Mesendoderm (in vitro differentiated cells): Measurements from ENCODE around the gene DPCD.

ENCODE experiments used
- DNase-seq: peaks from one replicate; pipeline ENCODE4 v3.0.0; 2013
- H2AK5ac ChIP-seq: 2 replicates; pipeline ENCODE4 v1.6.1; 2013; ENCODE audit warnings: low read length, inconsistent platforms
- H2BK120ac ChIP-seq: 2 replicates; pipeline ENCODE4 v1.6.1; 2013; ENCODE audit warnings: low read depth, mild to moderate bottlenecking, low read length, moderate library complexity, mixed read lengths
- H2BK15ac ChIP-seq: replicated peaks from 2 replicates; pipeline ENCODE4 v1.6.1; 2013; ENCODE audit warnings: low read depth, mild to moderate bottlenecking, moderate library complexity
- H2BK5ac ChIP-seq: 2 replicates; pipeline ENCODE4 v1.6.1; 2013; ENCODE audit warnings: low read length, inconsistent platforms
- H3K18ac ChIP-seq: 2 replicates; pipeline ENCODE4 v1.6.1; 2013; ENCODE audit warnings: mild to moderate bottlenecking, low read length, mixed read lengths
- H3K23ac ChIP-seq: one replicate; pipeline ENCODE4 v1.6.1; 2013; ENCODE audit warnings: low read length
- H3K27ac ChIP-seq: 2 replicates; pipeline ENCODE4 v1.5.1; 2013; ENCODE audit warnings: low read depth, mild to moderate bottlenecking, inconsistent platforms, low read length, moderate library complexity
- H3K27me3 ChIP-seq: 2 replicates; pipeline ENCODE4 v1.6.1; 2013; ENCODE audit warnings: low read length, control low read depth, mild to moderate bottlenecking, inconsistent platforms; ENCODE audit not compliant: insufficient read depth, poor library complexity
- H3K36me3 ChIP-seq: 2 replicates; pipeline ENCODE4 v1.6.1; 2013; ENCODE audit warnings: low read length, inconsistent platforms; ENCODE audit not compliant: control insufficient read depth, insufficient read depth
- H3K4ac ChIP-seq: one replicate; pipeline ENCODE4 v1.6.1; 2013; ENCODE audit warnings: low read depth, mild to moderate bottlenecking, low read length, moderate library complexity
- H3K4me1 ChIP-seq: 2 replicates; pipeline ENCODE4 v1.6.1; 2013; ENCODE audit warnings: low read depth, low read length, inconsistent platforms; ENCODE audit not compliant: control insufficient read depth
- H3K4me2 ChIP-seq: 2 replicates; pipeline ENCODE4 v1.6.1; 2013; ENCODE audit warnings: low read length
- H3K4me3 ChIP-seq: 2 replicates; pipeline ENCODE4 v1.5.1; 2013; ENCODE audit warnings: mild to moderate bottlenecking, low read length
- H3K56ac ChIP-seq: one replicate; pipeline ENCODE4 v1.6.1; 2013; ENCODE audit warnings: low read length
- H3K79me1 ChIP-seq: 2 replicates; pipeline ENCODE4 v1.6.1; 2013; ENCODE audit warnings: low read length, inconsistent platforms
- H3K79me2 ChIP-seq: 2 replicates; pipeline ENCODE4 v1.6.1; 2013; ENCODE audit warnings: mild to moderate bottlenecking, low read length; ENCODE audit not compliant: control insufficient read depth, insufficient read depth
- H3K9ac ChIP-seq: 2 replicates; pipeline ENCODE4 v1.6.1; 2013; ENCODE audit warnings: low read length, inconsistent platforms
- H4K5ac ChIP-seq: one replicate; pipeline ENCODE4 v1.6.1; 2013; ENCODE audit warnings: low read length
- H4K8ac ChIP-seq: one replicate; pipeline ENCODE4 v1.6.1; 2013; ENCODE audit warnings: low read depth, mild to moderate bottlenecking, control low read depth, low read length, moderate library complexity
- WGBS: extraction: QIAGEN DNeasy Blood & Tissue Kit; methylation state at CpG from one replicate; pipeline ENCODE4 v1.1.7; 2013; ENCODE audit warnings: low lambda C conversion rate, missing lambda C conversion rate; ENCODE audit not compliant: insufficient coverage; ENCODE audit errors: extremely low coverage; 5-methylcytosine and 5-hydroxymethylcytosine counted together

Gene DPCD

DNA sequence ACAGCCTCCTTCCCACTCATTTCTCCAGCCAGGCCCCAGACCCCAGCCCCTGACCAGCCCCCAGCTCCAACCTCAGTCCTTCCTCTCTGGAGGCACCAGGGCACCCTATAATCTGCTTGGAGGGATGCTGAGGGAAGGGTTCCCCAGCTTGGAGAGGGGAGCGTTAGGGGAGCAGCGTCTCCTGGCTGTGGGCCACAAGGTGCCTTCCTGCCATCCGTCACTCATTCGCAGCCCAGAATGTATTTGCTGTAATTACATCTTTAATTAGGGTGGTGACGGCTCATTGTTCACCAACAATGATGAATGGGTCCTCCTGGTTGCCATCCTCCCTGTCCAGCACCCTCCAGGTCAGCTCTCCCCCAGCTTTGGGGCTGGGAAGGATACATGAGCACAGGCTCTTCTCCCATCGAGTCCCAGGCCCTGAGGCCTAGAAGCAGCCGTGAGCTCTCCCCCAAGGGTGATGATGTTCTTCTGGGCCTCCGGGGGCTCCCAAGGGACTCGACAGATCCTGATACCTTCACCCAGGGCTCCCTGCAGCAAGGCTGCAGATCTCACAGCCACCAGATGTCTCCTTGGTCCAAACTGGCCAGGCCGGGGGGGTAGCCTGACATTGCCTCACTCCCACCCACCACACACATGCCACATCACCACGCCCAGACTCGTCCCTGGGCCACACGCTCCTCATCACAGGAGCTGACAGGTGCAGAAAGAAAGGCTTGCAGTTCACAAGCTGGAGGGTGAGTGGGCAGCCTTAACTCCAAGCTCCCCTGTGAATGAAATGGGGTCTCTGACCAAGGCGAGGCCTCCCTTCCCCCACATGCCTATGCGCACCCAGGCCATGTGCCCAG, 26.8 kb upstream of the DPCD start:
- Histone ChIP-seq H3K4me3 (no peak overlapping the region), H4K8ac (no peak overlapping the region), H2BK5ac (no peak overlapping the region), H3K36me3 (no peaks in the 10 kb centered on the region), H2AK5ac (no peak overlapping the region), H3K27ac (no peak overlapping the region), H3K18ac (no peak overlapping the region), H3K4ac (no peak overlapping the region), H3K79me1 (no peaks in the 10 kb centered on the region), H3K56ac (no peak overlapping the region), H3K23ac (no peak overlapping the region), H3K4me1 (no peaks in the 10 kb centered on the region), H2BK120ac (no peak overlapping the region), H4K5ac (no peak overlapping the region), H3K9ac (no peak overlapping the region), H3K27me3 (no peaks in the 10 kb centered on the region), H3K79me2 (no peaks in the 10 kb centered on the region), H3K4me2 (no peak overlapping the region), H2BK15ac (no peak overlapping the region)
- WGBS, result no CpG with 5 or more reads among the region's 15 CpGs
- DNase-seq, result no peak

DNA sequence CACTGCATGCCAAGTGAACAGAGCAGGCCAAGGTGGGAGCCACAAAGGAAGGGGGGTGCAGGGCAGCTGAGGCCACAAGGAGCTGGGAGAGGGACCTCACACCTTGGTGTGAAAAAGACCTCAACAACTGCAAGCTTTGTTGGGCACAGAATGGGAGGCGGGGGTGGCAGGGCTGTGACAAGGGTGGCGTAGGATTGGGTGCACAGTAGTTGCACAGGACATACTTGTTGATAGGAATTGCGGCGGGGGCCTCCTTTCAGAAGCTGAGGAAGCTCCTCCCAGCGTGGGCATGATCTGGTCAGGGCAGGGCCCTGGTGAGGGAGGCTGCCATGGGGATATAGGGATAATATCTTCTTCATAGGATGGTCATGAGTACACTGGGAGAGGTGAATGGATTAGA, 25.9 kb upstream of the DPCD start:
- Histone ChIP-seq H3K4me3 (no peak overlapping the region), H4K8ac (no peak overlapping the region), H3K4me2 (no peak overlapping the region), H3K4ac (no peak overlapping the region), H2AK5ac (no peak overlapping the region), H3K18ac (no peak overlapping the region), H3K56ac (no peak overlapping the region), H3K23ac (no peak overlapping the region), H3K27ac (no peak overlapping the region), H3K79me2 (no peaks in the 10 kb centered on the region), H3K9ac (no peak overlapping the region), H3K79me1 (no peaks in the 10 kb centered on the region), H3K27me3 (peaks cover 4% of the 10 kb centered on the region), H3K36me3 (no peaks in the 10 kb centered on the region), H4K5ac (no peak overlapping the region), H2BK5ac (no peak overlapping the region), H2BK120ac (no peak overlapping the region), H3K4me1 (no peaks in the 10 kb centered on the region), H2BK15ac (no peak overlapping the region)
- DNase-seq, result no peak
- no CpG with 5 or more reads among the region's 5 CpGs for WGBS

- WGBS, result no CpG with 5 or more reads among the region's 3 CpGs
- Histone ChIP-seq H3K4ac (no peak overlapping the region), H3K23ac (no peak overlapping the region), H3K18ac (no peak overlapping the region), H2AK5ac (no peak overlapping the region), H3K79me1 (no peaks in the 10 kb centered on the region), H3K4me3 (no peak overlapping the region), H3K4me2 (no peak overlapping the region), H3K79me2 (no peaks in the 10 kb centered on the region), H3K36me3 (no peaks in the 10 kb centered on the region), H3K27me3 (peaks cover 6% of the 10 kb centered on the region), H3K4me1 (no peaks in the 10 kb centered on the region), H3K27ac (no peak overlapping the region), H4K8ac (no peak overlapping the region), H3K56ac (no peak overlapping the region), H4K5ac (no peak overlapping the region), H2BK5ac (no peak overlapping the region), H2BK120ac (no peak overlapping the region), H2BK15ac (no peak overlapping the region), H3K9ac (no peak overlapping the region)
- DNase-seq, result no peak
Measured at GRCh38 chr10:101563007-101563406, 25.1 kb upstream of the DPCD start.

DNA sequence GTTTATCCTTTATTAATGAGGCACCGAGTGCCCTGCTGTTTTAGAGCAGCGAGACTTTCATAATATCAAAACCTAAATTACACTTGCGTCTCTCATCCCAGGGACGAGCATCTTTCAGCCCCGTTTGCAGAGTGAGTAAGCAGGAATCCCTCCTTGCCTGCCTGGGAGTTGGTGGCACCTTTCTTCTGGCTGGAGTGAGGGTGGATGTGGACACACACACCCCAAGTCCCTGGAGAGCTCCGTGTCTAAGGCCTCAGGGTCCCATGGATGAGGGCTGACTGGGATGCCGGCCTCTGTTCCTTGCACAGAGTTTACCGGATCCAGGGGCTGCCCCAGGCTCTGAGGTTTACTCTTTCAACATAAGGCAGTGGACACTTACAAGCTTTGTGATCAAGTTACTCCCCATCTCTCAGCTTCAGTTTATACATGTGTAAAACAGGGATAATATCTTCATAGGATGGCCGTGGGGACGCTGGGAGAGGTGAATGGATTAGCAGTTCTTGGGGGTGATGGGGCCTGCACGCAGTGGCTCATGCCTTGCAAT, 24.6 kb upstream of the DPCD start:
- Histone ChIP-seq H3K56ac (no peak overlapping the region), H3K4me1 (no peaks in the 10 kb centered on the region), H3K18ac (no peak overlapping the region), H3K27me3 (peaks cover 6% of the 10 kb centered on the region), H3K4ac (no peak overlapping the region), H3K9ac (no peak overlapping the region), H4K8ac (no peak overlapping the region), H3K79me1 (no peaks in the 10 kb centered on the region), H2AK5ac (no peak overlapping the region), H3K4me3 (no peak overlapping the region), H3K4me2 (no peak overlapping the region), H3K23ac (no peak overlapping the region), H2BK15ac (no peak overlapping the region), H3K79me2 (no peaks in the 10 kb centered on the region), H3K36me3 (no peaks in the 10 kb centered on the region), H3K27ac (no peak overlapping the region), H2BK5ac (no peak overlapping the region), H4K5ac (no peak overlapping the region), H2BK120ac (no peak overlapping the region)
- no CpG with 5 or more reads among the region's 11 CpGs for WGBS
- DNase-seq, result no peak

DNA sequence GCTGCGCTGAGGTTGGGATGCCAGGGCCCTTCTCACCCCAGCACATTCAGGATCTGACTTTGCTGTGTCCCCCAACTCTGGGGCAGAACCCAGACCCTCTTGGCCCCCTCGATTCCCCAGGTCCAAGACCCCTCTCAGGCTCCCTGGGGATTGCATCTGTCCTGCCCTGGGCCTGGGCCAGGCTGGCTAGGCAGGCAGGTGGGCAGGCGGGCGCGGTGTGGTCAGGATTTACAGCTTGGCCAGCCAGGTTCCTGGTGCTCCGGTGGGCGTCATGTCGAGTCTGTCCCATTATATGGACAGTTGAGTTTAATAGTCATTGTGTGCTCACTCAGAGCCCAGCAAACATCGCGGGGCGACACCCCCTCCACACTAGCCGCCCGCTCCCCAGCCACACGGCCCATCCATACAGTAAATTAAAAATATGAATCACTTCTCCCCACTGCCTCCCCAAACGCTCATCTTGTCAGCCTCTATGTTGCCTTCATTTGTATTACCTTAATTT, 23.6 kb upstream of the DPCD start:
- H3K4me3 ChIP-seq, result no peak overlapping the region
- no peaks in the 10 kb centered on the region for H3K36me3 ChIP-seq
- H3K9ac ChIP-seq, result no peak overlapping the region
- H2BK5ac ChIP-seq, result no peak overlapping the region
- no peak overlapping the region for H2BK15ac ChIP-seq
- H3K23ac ChIP-seq, result no peak overlapping the region
- H3K18ac ChIP-seq, result no peak overlapping the region
- H2AK5ac ChIP-seq, result no peak overlapping the region
- H2BK120ac ChIP-seq, result no peak overlapping the region
- H3K27me3 ChIP-seq, result peaks cover 6% of the 10 kb centered on the region
- no peak overlapping the region for H3K4me2 ChIP-seq
- H3K27ac ChIP-seq, result no peak overlapping the region
- no peaks in the 10 kb centered on the region for H3K4me1 ChIP-seq
- no peak overlapping the region for H3K56ac ChIP-seq
- H3K79me2 ChIP-seq, result no peaks in the 10 kb centered on the region
- H4K8ac ChIP-seq, result no peak overlapping the region
- WGBS, result no CpG with 5 or more reads among the region's 15 CpGs
- no peak for DNase-seq
- H4K5ac ChIP-seq, result no peak overlapping the region
- H3K79me1 ChIP-seq, result no peaks in the 10 kb centered on the region
- H3K4ac ChIP-seq, result no peak overlapping the region
